ENCODE measurements around the gene PKD1L1. TPM values are rescaled to one million over a fixed set of nuclear protein-coding genes. Genes with fewer than 3 reads are reported as not detected.
A peak's percentile ranks its signal among the peaks of the same experiment; 100 is the strongest.

Gene PKD1L1
- total and polyA plus RNA-seq, 2 donors (not counting 1 experiment from before 2014, with no cell fraction given) = 0.59 to 0.70 TPM

GRCh38 chr7:47762746-47763062 lies 185.6 kb downstream of the PKD1L1 start:
- Mint-ChIP-seq H3K9me3 (ENCODE audit: insufficient read depth) (no peaks in the 10 kb centered on the region), H3K27me3 (no peaks in the 10 kb centered on the region), H3K4me3 (peak overlapping the region; percentile 75), H3K4me1 (peaks cover 47% of the 10 kb centered on the region), H3K27ac (peak overlapping the region; percentile 90)
- 74% methylated on average over 3 of the region's 4 CpGs for WGBS (ENCODE audit: insufficient coverage)
- peak overlapping the region in 1 of 5 experiments; percentile 21 for H3K4me3 ChIP-seq (ENCODE audit: control extremely low read depth in 1 of 5, extremely low read depth in 1 of 5, insufficient read depth in 1 of 5, low read depth in 2 of 5, low read length in 4 of 5)
- H3K4me2 ChIP-seq (replicated peaks; ENCODE audit: low read depth, low read length, poor library complexity, severe bottlenecking) = peak overlapping the region; percentile 40
- H3K36me3 ChIP-seq (replicated peaks in 1 of 2; ENCODE audit: control extremely low read depth in 1 of 2, control insufficient read depth in 1 of 2, extremely low read depth in 1 of 2, insufficient read depth in 2 of 2, low read length in 1 of 2) = no peaks in the 10 kb centered on the region
- ATAC-seq (ENCODE audit: low read depth) (peak; percentile 28), DNase-seq (no peak)
- intact Hi-C loops (cut with micrococcal nuclease) = loop anchor here (1.0 to 5.0 kb wide), 2 partner anchors 35 to 93 kb away; no protein-coding TSS in a partner anchor
- H3K27me3 ChIP-seq (replicated peaks in 1 of 4; ENCODE audit: control extremely low read depth in 1 of 4, control insufficient read depth in 3 of 4, insufficient read depth in 4 of 4, low read length in 3 of 4) = no peaks in the 10 kb centered on the region
- TF ChIP-seq EZH2 (IDR thresholded peaks at IDR 0.05; ENCODE audit: borderline replicate concordance, insufficient read depth, low read depth, low read length, poor library complexity, severe bottlenecking) (no peak), CTCF (IDR thresholded peaks at IDR 0.05) (no peak)
- no peaks in the 10 kb centered on the region for H3K9me3 ChIP-seq (ENCODE audit: control extremely low read depth in 1 of 3, control insufficient read depth in 2 of 3, insufficient read depth in 1 of 3, low read length in 2 of 3)
- ChIA-PET POLR2A (interaction anchor here (0.5 to 1.1 kb wide), 2 partner anchors 33 to 98 kb away, joined by 3 to 5 read pairs; no protein-coding TSS in a partner anchor), CTCF (interaction anchor here (2.5 kb wide), 1 partner anchor 496 kb away, joined by 5 read pairs; no protein-coding TSS in a partner anchor)
- peaks cover 11% of the 10 kb centered on the region in 2 donors for H3K4me1 ChIP-seq (ENCODE audit: control insufficient read depth in 2 of 2, insufficient read depth in 2 of 2, low read length in 2 of 2)
- peak overlapping the region; percentile 34 for H3K9ac ChIP-seq (ENCODE audit: low read length)
- peak overlapping the region; percentile 65 for H2AFZ ChIP-seq (ENCODE audit: insufficient read depth, low read depth, low read length, poor library complexity, severe bottlenecking)
- no peaks in the 10 kb centered on the region for H3K79me2 ChIP-seq (ENCODE audit: control insufficient read depth, insufficient read depth, low read length)
- no peaks in the 10 kb centered on the region for H4K20me1 ChIP-seq (ENCODE audit: control insufficient read depth, insufficient read depth, low read length, poor library complexity, severe bottlenecking)
- H3K27ac ChIP-seq (ENCODE audit: low read length in 2 of 2) = peak overlapping the region in 1 of 2 donors; percentile 53

GRCh38 chr7:47762207-47762606 lies 186.1 kb downstream of the PKD1L1 start:
- H3K4me1 ChIP-seq (ENCODE audit: control insufficient read depth in 2 of 2, insufficient read depth in 2 of 2, low read length in 2 of 2) = peaks cover 11% of the 10 kb centered on the region in 2 donors
- ATAC-seq (ENCODE audit: low read depth) (no peak), DNase-seq (no peak)
- H4K20me1 ChIP-seq (ENCODE audit: control insufficient read depth, insufficient read depth, low read length, poor library complexity, severe bottlenecking) = no peaks in the 10 kb centered on the region
- CTCF ChIA-PET = interaction anchor here (2.5 kb wide), 1 partner anchor 496 kb away, joined by 5 read pairs; no protein-coding TSS in a partner anchor
- POLR2A ChIA-PET = interaction anchor here (1.1 kb wide), 1 partner anchor 32 kb away, joined by 3 read pairs; no protein-coding TSS in a partner anchor
- intact Hi-C loops (cut with micrococcal nuclease) = loop anchor here (5.0 kb wide), 1 partner anchor 35 kb away; no protein-coding TSS in a partner anchor
- peaks cover 47% of the 10 kb centered on the region for H3K4me1 Mint-ChIP-seq
- peak overlapping the region; percentile 69 for H3K27ac Mint-ChIP-seq
- no peaks in the 10 kb centered on the region for H3K79me2 ChIP-seq (ENCODE audit: control insufficient read depth, insufficient read depth, low read length)
- TF ChIP-seq CTCF (IDR thresholded peaks at IDR 0.05) (no peak), EZH2 (IDR thresholded peaks at IDR 0.05; ENCODE audit: borderline replicate concordance, insufficient read depth, low read depth, low read length, poor library complexity, severe bottlenecking) (no peak)
- no peak overlapping the region for H3K4me3 ChIP-seq (ENCODE audit: control extremely low read depth in 1 of 5, extremely low read depth in 1 of 5, insufficient read depth in 1 of 5, low read depth in 2 of 5, low read length in 4 of 5)
- no peaks in the 10 kb centered on the region for H3K27me3 Mint-ChIP-seq
- no peak overlapping the region for H3K4me3 Mint-ChIP-seq
- no peak overlapping the region for H3K9ac ChIP-seq (ENCODE audit: low read length)
- H3K27me3 ChIP-seq (replicated peaks in 1 of 4; ENCODE audit: control extremely low read depth in 1 of 4, control insufficient read depth in 3 of 4, insufficient read depth in 4 of 4, low read length in 3 of 4) = no peaks in the 10 kb centered on the region
- H3K9me3 ChIP-seq (ENCODE audit: control extremely low read depth in 1 of 3, control insufficient read depth in 2 of 3, insufficient read depth in 1 of 3, low read length in 2 of 3) = no peaks in the 10 kb centered on the region
- H3K27ac ChIP-seq (ENCODE audit: low read length in 2 of 2) = no peak overlapping the region
- no peaks in the 10 kb centered on the region for H3K36me3 ChIP-seq (replicated peaks in 1 of 2; ENCODE audit: control extremely low read depth in 1 of 2, control insufficient read depth in 1 of 2, extremely low read depth in 1 of 2, insufficient read depth in 2 of 2, low read length in 1 of 2)
- no peak overlapping the region for H3K4me2 ChIP-seq (replicated peaks; ENCODE audit: low read depth, low read length, poor library complexity, severe bottlenecking)
- no peak overlapping the region for H2AFZ ChIP-seq (ENCODE audit: insufficient read depth, low read depth, low read length, poor library complexity, severe bottlenecking)
- H3K9me3 Mint-ChIP-seq (ENCODE audit: insufficient read depth) = no peaks in the 10 kb centered on the region

All from B cell (primary cell).